ENCODE measurements around the gene RPLP2. TPM values are rescaled to one million over a fixed set of nuclear protein-coding genes. Genes with fewer than 3 reads are reported as not detected.

RPLP2 gene
- total RNA-seq, 1 donor from 2014 or later = 2,217 TPM

DNA sequence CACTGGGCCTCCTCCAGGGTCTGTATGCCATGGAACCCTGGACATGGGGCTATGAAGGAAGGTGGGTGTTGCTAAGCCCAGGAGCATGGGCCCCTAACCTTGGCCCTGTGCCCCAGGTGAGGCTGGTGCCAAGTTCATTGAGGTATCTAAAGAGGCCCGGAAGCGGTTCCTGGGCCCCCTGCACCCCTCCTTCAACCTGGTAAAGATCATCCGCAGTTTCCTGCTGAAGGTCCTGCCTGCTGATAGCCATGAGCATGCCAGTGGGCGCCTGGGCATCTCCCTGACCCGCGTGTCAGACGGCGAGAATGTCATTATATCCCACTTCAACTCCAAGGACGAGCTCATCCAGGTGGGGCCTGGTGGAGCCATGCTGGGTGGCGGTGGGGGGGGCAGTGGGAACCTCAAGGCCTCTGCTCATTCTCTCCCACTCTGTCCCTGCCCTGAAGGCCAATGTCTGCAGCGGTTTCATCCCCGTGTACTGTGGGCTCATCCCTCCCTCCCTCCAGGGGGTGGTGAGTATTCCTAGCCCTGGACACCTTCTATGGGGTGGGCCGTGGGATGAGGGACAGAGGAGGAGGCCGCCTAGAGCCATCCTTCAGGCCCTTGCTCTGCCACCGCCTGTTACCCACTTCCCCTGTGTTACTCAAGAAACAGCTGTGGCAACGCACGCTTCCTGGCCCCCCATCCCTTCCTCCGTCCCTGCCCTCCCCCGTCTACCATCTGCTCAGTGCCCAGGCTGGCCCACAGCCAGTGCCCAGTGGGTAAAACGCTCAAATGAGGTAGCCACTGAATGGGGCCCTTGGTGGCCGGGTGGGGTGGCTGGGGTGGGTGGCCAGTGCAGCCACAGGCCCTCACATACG is 12.0 kb downstream of the RPLP2 start:
- peaks cover 8% of the 10 kb centered on the region for H3K4me1 Mint-ChIP-seq (ENCODE audit: low read depth)
- H3K9me3 Mint-ChIP-seq = no peaks in the 10 kb centered on the region
- intact Hi-C loops (cut with micrococcal nuclease) = no loop called here
- peaks cover 14% of the 10 kb centered on the region for H3K36me3 Mint-ChIP-seq (ENCODE audit: low read depth)
- H3K4me3 Mint-ChIP-seq (ENCODE audit: low read depth) = peak overlapping the region; percentile 26
- no peaks in the 10 kb centered on the region for H3K27me3 Mint-ChIP-seq (ENCODE audit: low read depth)
- DNase-seq (ENCODE audit: low spot score) = no peak
- H3K27ac Mint-ChIP-seq = no peak overlapping the region

DNA sequence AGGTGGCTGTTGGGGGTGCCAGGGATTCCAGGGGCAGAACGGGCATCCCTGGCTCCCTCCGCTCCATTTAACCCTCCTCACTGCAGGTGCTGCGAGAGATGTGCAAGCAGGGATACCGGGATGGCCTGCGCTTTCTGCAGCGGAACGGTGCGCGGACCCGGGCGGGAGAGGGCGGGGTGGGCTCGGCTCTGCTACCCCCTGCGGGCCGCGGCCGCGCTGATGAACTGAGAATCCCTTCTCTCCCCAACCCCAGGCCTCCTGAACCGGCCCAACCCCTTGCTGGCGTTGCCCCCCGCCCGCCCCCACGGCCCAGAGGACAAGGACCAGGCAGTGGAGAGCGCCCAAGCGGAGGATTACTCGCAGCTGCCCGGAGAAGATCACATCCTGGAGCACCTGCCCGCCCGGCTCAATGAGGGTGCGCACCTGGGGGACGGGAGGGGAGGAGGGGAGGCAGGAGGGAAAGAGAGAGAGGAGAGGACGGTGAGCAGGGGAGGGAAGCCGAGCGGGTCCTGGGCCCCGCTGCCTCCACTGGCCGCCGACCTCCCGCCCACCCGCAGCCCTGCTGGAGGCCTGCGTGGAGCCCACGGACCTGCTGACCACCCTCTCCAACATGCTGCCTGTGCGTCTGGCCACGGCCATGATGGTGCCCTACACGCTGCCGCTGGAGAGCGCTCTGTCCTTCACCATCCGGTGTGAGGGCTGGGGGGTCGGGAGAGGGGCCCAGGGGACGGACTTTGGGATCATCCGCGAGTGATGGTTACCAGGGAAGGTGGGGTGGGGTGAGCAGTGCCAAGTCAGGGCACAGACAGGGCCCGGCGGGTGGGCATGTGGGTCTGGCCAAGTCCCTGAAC is 13.9 kb downstream of the RPLP2 start:
- Mint-ChIP-seq H3K4me3 (ENCODE audit: low read depth) (no peak overlapping the region), H3K36me3 (ENCODE audit: low read depth) (peaks cover 14% of the 10 kb centered on the region), H3K27ac (no peak overlapping the region), H3K27me3 (ENCODE audit: low read depth) (peaks cover 12% of the 10 kb centered on the region), H3K9me3 (no peaks in the 10 kb centered on the region), H3K4me1 (ENCODE audit: low read depth) (peaks cover 12% of the 10 kb centered on the region)
- intact Hi-C loops (cut with micrococcal nuclease) = no loop called here
- DNase-seq (ENCODE audit: low spot score) = no peak

DNA sequence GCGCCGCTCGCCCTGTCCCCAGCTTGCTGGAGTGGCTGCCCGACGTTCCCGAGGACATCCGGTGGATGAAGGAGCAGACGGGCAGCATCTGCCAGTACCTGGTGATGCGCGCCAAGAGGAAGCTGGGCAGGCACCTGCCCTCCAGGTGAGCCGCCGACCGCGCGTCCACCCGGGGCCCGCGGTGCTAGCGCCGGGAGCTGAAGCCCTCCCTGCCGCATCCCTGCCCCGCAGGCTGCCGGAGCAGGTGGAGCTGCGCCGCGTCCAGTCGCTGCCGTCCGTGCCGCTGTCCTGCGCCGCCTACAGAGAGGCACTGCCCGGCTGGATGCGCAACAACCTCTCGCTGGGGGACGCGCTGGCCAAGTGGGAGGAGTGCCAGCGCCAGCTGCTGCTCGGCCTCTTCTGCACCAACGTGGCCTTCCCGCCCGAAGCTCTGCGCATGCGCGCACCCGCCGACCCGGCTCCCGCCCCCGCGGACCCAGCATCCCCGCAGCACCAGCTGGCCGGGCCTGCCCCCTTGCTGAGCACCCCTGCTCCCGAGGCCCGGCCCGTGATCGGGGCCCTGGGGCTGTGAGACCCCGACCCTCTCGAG is 14.6 kb downstream of the RPLP2 start:
- Mint-ChIP-seq H3K36me3 (ENCODE audit: low read depth) (peaks cover 14% of the 10 kb centered on the region), H3K9me3 (no peaks in the 10 kb centered on the region), H3K27ac (no peak overlapping the region), H3K4me1 (ENCODE audit: low read depth) (peaks cover 15% of the 10 kb centered on the region), H3K4me3 (ENCODE audit: low read depth) (no peak overlapping the region), H3K27me3 (ENCODE audit: low read depth) (peaks cover 17% of the 10 kb centered on the region)
- no peak for DNase-seq (ENCODE audit: low spot score)
- intact Hi-C loops (cut with micrococcal nuclease) = no loop called here

GRCh38 chr11:824942-825341 is 15.2 kb downstream of the RPLP2 start:
- Mint-ChIP-seq H3K27ac (no peak overlapping the region), H3K4me1 (ENCODE audit: low read depth) (peaks cover 15% of the 10 kb centered on the region), H3K36me3 (ENCODE audit: low read depth) (peaks cover 14% of the 10 kb centered on the region), H3K4me3 (ENCODE audit: low read depth) (no peak overlapping the region), H3K27me3 (ENCODE audit: low read depth) (peaks cover 22% of the 10 kb centered on the region), H3K9me3 (no peaks in the 10 kb centered on the region)
- DNase-seq (ENCODE audit: low spot score) = no peak
- intact Hi-C loops (cut with micrococcal nuclease) = no loop called here

- Mint-ChIP-seq H3K9me3 (no peaks in the 10 kb centered on the region), H3K36me3 (ENCODE audit: low read depth) (peaks cover 14% of the 10 kb centered on the region), H3K4me1 (ENCODE audit: low read depth) (peaks cover 15% of the 10 kb centered on the region), H3K27ac (no peak overlapping the region), H3K27me3 (ENCODE audit: low read depth) (peaks cover 23% of the 10 kb centered on the region), H3K4me3 (ENCODE audit: low read depth) (no peak overlapping the region)
- no peak for DNase-seq (ENCODE audit: low spot score)
- intact Hi-C loops (cut with micrococcal nuclease) = no loop called here
Observed at GRCh38 chr11:825366-826226, 15.8 kb downstream of the RPLP2 start.

DNA sequence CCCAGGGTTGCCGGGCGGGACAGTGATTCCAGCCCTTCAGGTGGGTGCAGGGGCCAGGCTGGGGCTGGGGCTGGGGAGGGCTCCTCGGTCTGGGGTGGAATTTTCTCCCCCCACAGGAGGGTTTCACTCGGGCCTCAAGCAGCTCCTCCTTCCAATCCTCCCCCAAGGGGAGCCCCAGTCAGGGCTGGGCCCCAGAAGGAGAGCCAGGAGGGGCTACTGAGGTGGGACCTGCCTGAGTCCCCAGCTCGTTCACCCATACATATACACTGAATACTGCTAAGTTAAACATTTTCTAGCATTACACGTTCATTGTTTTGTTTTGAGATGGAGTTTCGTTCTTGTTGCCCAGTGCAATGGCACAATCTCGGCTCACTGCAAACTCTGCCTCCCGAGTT is 16.5 kb downstream of the RPLP2 start:
- intact Hi-C loops (cut with micrococcal nuclease) = no loop called here
- Mint-ChIP-seq H3K36me3 (ENCODE audit: low read depth) (peaks cover 14% of the 10 kb centered on the region), H3K27me3 (ENCODE audit: low read depth) (peaks cover 25% of the 10 kb centered on the region), H3K4me3 (ENCODE audit: low read depth) (peak overlapping the region; percentile 78), H3K9me3 (no peaks in the 10 kb centered on the region), H3K27ac (peak overlapping the region; percentile 33), H3K4me1 (ENCODE audit: low read depth) (peaks cover 9% of the 10 kb centered on the region)
- no peak for DNase-seq (ENCODE audit: low spot score)

DNA sequence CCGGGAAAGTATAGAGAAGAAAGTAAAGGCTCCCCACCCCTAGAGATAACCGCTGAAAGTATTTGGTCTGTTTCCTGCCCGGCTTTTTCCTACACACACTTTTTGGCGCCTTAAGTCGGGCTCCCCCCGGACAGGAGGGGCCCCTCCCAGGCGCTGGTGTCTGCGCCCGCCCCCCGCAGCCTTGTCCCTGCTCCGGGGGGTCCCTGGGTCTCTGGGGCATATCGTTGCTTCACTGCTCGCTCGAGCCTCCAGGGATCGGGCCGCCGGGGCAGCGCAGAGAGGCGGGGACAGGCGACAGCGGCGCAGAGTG is 17.0 kb downstream of the RPLP2 start:
- Mint-ChIP-seq H3K27ac (peak overlapping the region; percentile 33), H3K9me3 (no peaks in the 10 kb centered on the region), H3K36me3 (ENCODE audit: low read depth) (peaks cover 14% of the 10 kb centered on the region), H3K4me3 (ENCODE audit: low read depth) (peak overlapping the region; percentile 78), H3K4me1 (ENCODE audit: low read depth) (peaks cover 10% of the 10 kb centered on the region), H3K27me3 (ENCODE audit: low read depth) (peaks cover 30% of the 10 kb centered on the region)
- intact Hi-C loops (cut with micrococcal nuclease) = no loop called here
- DNase-seq (ENCODE audit: low spot score) = no peak

DNA sequence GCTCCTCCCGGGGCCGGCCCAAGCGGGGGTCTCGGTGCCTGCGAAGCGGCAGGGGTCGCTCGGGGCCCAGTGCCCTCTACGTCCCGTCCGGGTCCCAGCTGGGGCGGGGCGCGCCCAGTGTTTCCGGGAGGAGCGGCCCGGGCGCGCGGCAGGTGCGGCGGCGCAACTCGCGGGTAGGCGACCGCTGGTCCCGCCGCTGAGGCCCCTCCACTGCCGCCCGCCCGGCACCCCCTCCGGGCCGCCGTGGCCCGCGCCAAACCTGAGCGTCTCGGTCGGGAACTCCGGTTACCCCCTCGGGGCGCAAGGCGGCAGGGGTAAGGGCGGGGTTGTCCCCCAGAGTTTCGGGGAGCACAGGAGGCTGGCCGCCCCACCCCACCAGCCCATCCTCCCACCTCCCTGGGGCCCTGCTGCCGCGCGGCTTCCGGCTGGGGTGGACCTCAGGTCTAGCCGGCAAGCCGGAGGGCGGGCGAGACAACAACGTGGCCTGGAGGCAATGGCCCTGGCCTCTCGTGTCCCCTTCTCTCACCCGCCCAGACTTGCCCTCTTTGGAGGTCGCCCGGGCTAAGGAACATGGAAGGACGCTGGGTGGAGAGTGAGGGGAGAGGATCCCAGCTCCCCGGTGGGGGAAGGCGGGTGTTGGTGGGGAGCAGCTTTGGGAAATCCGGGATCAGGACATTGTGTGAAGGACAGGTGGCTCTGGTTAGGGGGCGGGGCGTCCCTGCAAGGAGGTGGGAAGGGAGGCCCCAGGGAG is 17.6 kb downstream of the RPLP2 start:
- DNase-seq (ENCODE audit: low spot score) = no peak
- Mint-ChIP-seq H3K27me3 (ENCODE audit: low read depth) (peaks cover 32% of the 10 kb centered on the region), H3K36me3 (ENCODE audit: low read depth) (peaks cover 12% of the 10 kb centered on the region), H3K4me1 (ENCODE audit: low read depth) (peaks cover 12% of the 10 kb centered on the region), H3K4me3 (ENCODE audit: low read depth) (peak overlapping the region; percentile 69), H3K9me3 (no peaks in the 10 kb centered on the region), H3K27ac (peak overlapping the region; percentile 52)
- intact Hi-C loops (cut with micrococcal nuclease) = no loop called here

GRCh38 chr11:827897-828192 is 18.1 kb downstream of the RPLP2 start, which contains the start of gene CRACR2B:
Gene CRACR2B, plus strand, starts transcription at chr11:827919. Its CDS starts 689 bp downstream, at chr11:828608.
- Mint-ChIP-seq H3K4me1 (ENCODE audit: low read depth) (peaks cover 12% of the 10 kb centered on the region), H3K27me3 (ENCODE audit: low read depth) (peaks cover 32% of the 10 kb centered on the region), H3K4me3 (ENCODE audit: low read depth) (peak within 1 kb of the TSS; percentile 69), H3K9me3 (no peaks in the 10 kb centered on the region), H3K27ac (peak within 1 kb of the TSS; percentile 52), H3K36me3 (ENCODE audit: low read depth) (peaks cover 8% of the 10 kb centered on the region)
- intact Hi-C loops (cut with micrococcal nuclease) = no loop called here
- no peak for DNase-seq (ENCODE audit: low spot score)

- intact Hi-C loops (cut with micrococcal nuclease) = no loop called here
- Mint-ChIP-seq H3K27me3 (ENCODE audit: low read depth) (peaks cover 32% of the 10 kb centered on the region), H3K4me3 (ENCODE audit: low read depth) (peak overlapping the region; percentile 69), H3K9me3 (no peaks in the 10 kb centered on the region), H3K36me3 (ENCODE audit: low read depth) (peaks cover 8% of the 10 kb centered on the region), H3K27ac (no peak overlapping the region), H3K4me1 (ENCODE audit: low read depth) (peaks cover 12% of the 10 kb centered on the region)
- DNase-seq (ENCODE audit: low spot score) = no peak
Observed at GRCh38 chr11:828506-829175, 18.9 kb downstream of the RPLP2 start.

- no peaks in the 10 kb centered on the region for H3K9me3 Mint-ChIP-seq
- intact Hi-C loops (cut with micrococcal nuclease) = no loop called here
- DNase-seq (ENCODE audit: low spot score) = no peak
- peaks cover 8% of the 10 kb centered on the region for H3K36me3 Mint-ChIP-seq (ENCODE audit: low read depth)
- peaks cover 32% of the 10 kb centered on the region for H3K27me3 Mint-ChIP-seq (ENCODE audit: low read depth)
- H3K27ac Mint-ChIP-seq = no peak overlapping the region
- peaks cover 15% of the 10 kb centered on the region for H3K4me1 Mint-ChIP-seq (ENCODE audit: low read depth)
- peak overlapping the region; percentile 21 for H3K4me3 Mint-ChIP-seq (ENCODE audit: low read depth)
Observed at GRCh38 chr11:829176-829846, 19.5 kb downstream of the RPLP2 start.
